HG02678 (cell line): ENCODE results near the gene POLR3A.

ENCODE experiments used
- ATAC-seq: cut with Tn5 transposase; IDR thresholded peaks from one replicate; pipeline ENCODE4 v1.9.1; 2021; ENCODE audit warnings: mild to moderate bottlenecking, moderate library complexity; ENCODE audit not compliant: unreplicated experiment

The POLR3A gene

DNA sequence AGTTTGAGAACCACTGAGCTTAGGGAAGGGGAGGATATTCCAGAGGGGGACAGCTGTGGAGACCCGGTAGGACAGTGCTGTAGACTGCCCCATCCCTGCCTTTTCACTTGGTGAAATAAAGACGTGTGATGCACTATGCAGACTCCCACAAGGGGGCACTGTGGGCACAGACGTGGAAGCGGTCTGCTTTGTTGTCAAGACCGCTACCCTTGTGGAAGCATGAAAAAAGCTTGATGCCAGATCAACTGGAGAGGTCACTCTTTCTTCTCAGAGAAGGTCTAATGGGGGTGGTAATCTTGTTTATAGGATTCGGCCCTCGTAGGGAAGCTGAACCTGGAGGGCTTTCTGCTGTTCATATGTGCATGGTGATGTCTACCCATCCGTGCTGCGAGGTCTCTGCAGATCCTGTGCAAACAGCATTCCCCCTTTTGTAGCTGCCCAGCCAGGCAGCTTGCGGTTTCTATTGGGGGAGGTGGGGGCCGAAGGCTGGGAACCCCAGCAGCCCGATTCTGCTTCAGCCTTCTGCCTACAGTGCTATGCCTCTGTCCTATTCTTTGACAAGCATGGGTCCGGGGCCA lies 18.1 kb upstream of the POLR3A start:
- peak; percentile 70 for ATAC-seq

GRCh38 chr10:78046711-78047269 lies 17.5 kb upstream of the POLR3A start:
- ATAC-seq = no peak

GRCh38 chr10:78045856-78046255 lies 16.5 kb upstream of the POLR3A start:
- no peak for ATAC-seq

GRCh38 chr10:78045237-78045636 lies 15.9 kb upstream of the POLR3A start:
- ATAC-seq = peak; percentile 56

GRCh38 chr10:78044699-78045098 lies 15.4 kb upstream of the POLR3A start:
- ATAC-seq = no peak

- ATAC-seq = no peak
Measured at GRCh38 chr10:78044179-78044578, 14.9 kb upstream of the POLR3A start.

DNA sequence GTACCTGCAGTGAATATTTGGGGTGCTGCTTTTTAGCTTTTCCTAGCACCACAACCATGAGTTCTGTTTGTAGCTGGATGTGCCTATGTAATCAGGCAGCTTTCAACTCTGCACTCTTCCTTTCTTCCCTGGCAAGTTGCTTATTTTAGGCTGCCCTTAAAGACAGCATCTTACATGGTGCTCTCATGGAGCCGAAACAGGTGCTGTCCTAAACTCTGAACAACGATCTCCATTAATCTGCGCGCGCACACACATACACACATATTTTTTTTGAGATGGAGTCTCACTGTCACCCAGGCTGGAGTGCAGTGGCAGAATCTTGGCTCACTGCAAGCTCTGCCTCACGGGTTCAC lies 13.4 kb upstream of the POLR3A start:
- ATAC-seq = no peak

DNA sequence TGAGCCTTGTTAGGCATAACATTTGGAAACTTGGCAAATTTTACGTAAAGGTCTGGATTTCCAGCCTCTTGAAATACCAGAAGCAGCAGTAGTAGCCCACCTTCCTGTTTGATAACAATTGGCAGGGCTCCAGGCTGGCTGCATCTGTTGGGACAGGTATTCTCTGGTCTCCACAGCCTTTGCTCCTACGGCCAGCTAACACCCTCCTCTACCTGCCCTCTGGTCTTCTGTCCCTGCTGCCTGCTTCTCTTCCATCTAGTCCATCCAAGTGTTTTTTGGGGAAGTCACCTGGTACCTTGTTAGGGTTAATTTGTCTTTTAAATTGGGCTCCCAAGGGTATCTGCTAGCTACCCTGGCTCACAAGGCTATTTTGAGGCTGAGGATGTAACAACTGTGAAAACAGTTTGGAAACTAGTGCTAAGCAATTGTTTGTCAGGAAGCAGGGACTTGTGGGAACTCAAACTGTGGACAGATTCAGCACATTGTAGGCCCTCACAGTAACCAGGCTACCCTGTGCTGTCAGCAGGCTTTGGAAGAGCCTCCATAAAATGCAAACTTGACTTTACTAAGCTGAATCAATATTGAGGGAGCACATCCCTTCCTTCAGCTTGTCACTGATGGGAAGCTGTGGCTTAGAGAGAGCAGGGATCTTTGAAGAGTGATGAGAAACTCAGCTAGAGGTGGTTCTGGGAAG lies 12.9 kb upstream of the POLR3A start:
- no peak for ATAC-seq

DNA sequence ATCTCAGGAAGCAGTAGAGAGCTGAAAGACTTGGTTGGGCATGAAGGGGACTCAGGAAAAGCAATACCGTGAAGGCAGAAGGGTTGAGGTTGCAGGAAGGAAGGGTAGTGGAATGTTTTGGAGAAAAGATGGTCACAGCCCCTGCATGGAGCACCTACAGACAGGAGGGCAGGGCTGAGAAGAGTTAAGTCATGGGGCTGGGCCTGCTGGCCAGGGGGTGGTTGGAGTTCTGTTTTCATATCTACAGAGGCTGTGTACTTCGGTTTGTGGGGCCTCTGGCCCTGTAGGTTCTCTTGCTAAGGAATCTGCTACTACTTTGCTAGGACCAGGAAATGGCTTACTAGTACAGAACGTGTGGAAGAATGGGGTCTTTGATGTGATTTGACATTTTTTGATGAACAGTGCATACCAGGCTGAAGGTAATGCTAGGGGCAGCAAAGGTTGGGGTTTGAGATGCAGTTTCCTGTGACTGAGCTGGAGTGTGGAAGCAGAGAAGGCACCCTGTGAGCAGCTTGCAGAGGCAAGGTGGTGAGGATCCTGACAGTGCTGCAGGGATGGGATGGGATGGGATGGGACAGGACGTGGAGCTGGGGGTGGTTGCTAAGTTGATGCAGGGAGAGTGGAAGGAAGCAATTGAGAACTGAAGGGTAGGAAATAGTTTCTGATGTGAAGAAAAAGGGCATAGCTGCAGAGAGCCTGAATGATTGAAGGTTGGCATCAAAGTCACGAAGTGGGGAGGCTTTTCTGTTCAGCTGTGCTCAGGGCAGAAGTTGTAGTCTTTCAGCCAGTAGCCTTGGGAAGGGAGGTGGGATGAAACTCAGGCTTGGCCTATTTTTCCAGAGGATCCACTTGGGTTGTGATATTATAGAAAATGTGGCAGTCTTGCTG lies 12.1 kb upstream of the POLR3A start:
- ATAC-seq = no peak

DNA sequence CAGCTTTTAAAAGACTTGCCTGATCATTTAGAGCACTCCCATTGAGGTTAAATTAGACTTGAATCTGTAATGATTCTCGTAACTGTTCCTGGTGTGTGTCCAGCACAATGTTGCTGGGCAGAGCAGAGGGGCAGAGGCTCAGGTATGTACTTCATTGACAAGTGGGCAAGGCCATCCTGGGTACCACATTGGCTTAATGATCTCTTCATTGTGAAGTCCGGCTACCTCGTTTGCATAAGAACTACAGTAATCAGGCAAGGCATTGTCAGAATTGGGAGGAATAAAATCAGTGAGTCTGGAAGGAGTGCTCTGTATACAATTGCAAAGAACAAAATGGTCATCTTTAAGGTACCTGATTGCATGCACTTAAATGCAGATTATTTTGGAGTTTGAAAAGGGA lies 10.4 kb upstream of the POLR3A start:
- no peak for ATAC-seq

GRCh38 chr10:78038791-78039547 lies 9.7 kb upstream of the POLR3A start:
- ATAC-seq = no peak

DNA sequence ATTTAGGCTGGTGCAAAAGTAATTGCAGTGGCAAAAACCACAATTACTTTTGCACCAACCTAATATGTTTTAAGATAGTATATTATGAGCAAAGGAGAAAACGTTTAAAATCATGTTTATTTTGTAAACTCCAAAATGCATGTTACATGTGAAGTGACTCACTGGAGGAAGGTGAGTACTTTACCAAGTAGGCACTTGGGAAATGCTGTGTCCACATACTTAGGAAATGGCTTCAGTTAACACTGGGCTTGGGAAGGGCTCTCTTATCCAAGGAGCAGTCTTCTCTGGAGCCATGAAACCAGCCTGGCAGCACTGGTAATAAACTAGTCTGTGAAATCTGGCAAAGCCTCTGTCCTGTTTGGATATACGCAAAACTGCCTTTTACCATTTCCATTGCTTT lies 8.8 kb upstream of the POLR3A start:
- ATAC-seq = no peak

DNA sequence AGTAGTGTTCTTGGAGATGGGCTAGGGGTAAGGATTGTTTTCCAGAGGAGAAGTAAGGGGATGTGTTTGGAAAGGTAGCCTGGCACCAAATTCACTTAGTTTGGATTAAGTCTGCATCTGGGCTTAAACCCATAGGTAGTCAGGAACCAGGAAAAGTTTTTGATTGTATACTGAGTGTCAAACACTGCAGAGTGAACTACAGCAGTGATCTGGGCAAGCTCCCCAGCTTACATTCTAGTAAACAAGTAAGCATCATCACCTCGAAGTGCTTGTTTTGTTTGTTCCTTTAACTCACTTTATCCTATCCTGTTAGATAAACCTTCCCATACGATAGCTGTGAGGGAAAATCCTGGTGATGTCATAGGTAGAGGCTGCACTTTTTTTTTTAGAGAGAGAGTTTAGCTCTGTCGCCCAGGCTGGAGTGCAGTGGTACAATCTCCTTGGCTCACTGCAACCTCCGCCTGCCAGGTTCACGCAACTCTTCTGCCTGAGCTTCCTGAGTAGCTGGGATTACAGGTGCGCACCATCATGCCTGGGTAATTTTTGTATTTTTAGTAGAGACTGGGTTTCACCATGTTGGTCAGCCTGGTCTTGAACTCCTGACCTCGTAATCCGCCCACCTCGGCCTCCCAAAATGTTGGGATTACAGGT lies 6.7 kb upstream of the POLR3A start:
- no peak for ATAC-seq

DNA sequence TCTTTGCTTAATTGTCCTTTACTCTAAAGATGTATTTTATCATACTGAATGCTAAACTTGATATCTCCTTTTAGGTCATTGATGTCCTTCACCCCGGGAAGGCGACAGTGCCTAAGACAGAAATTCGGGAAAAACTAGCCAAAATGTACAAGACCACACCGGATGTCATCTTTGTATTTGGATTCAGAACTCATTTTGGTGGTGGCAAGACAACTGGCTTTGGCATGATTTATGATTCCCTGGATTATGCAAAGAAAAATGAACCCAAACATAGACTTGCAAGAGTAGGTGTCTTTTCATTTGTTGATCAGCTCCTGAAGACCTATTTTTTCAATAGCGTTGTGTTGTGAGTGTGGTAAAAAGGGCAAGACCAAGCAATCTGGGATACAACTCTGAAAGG lies 6.1 kb upstream of the POLR3A start:
- no peak for ATAC-seq

- ATAC-seq = no peak
Measured at GRCh38 chr10:78035025-78035424, 5.7 kb upstream of the POLR3A start.

DNA sequence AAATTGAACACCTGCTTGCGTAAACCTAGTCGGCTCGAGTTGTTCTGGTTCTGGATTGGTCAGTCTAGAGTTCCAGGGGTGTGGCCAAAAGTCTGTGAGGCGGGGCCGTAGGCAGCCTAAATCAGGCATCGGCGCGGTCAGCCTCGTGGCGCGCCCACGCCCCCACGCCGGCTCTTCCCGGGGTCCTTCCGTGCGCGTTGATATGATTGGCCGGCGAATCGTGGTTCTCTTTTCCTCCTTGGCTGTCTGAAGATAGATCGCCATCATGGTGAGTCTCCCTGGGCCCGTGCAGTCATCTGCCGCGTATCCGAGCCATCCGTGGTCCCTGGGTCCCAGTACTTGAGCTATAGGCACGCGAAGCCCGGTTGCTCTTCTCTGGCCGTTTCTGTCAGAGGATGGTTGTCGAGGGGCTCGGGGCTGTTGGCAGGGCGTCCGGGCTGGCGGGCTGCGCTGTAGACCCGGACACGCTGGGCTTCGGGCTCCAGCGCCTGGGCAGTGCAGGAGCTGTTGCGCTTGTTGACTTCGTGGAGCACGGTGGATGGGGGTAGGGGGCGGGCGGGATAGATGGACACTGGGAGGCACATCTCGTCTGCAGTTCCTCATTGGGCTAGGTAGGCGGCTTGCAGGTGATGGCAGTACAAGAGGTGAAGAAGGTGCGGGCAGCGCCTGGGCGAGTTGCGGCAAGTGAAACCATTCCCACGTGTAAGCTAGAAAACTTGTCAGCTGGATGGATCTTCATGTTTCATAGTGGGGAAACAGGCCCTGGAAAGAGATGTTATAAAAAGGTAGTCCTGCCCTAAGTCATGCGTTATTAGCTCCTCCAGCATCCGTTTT lies 4.5 kb upstream of the POLR3A start, which contains the start of gene RPS24:
Gene RPS24 (plus strand): TSS at position 227 of the 834 bp plus-strand sequence. CDS start 39 bp downstream, at position 266.
- peak; percentile 85 for ATAC-seq

DNA sequence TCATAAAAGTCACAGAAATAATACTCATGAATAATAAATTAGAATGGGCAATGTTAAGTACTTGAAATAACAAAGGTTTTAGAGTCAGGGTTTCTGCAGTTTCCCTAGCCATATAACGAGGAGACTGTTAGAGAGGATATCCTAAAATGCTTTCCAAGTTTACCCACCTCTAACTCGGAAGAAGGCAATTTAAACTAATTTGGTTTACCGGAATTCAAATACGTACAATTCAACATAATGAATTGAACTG lies 4.0 kb upstream of the POLR3A start:
- ATAC-seq = no peak

DNA sequence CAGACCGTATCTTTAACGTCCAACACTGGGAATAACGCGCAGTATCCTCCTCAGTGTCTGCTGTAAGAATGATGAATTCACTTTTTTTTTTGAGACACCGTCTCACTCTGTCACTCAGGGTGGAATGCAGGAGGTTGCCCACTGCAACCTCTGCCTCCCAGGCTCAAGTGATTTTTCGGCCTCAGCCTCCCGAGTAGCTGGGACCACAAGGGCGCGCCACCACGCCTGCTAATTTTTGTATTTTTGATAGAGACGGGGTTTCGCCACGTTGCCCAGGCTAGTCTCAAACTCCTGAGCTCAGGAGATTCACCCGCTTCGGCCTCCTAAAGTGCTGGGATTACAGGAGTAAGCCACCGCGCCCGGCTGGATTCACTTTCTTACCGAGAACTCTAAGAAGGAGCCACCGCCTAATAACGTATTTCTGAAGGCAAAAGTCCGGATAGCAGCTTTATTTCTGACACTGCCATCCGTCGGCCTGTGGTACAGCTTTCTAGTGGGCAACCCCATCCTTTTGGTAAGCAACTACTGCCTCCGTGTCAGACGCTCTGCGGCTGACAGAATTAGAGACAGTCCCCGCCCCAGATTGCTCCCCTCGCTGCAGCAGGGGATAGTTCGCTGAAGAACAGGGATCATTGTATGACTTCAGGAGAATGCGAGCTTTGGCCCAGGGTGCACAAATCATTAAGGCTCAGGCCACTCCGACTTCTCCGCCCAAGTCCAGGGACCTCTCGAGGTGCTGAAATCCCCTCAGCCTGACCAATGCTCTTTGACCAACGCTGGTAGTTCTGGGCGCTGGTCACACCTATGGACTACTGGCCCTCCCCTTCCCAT lies 662 bp downstream of the POLR3A start:
- ATAC-seq = peak; percentile 2
